PFSK-1 (cell line): ENCODE measurements around the gene ITGAL.

Experiments used
- FOXP2 ChIP-seq: optimal IDR thresholded peaks from 2 replicates; pipeline ENCODE3; 2011; ENCODE audit warnings: borderline replicate concordance, control low read depth, inconsistent platforms; ENCODE audit not compliant: insufficient read depth; ENCODE audit errors: extremely low read length, extremely low read depth
- POLR2AphosphoS5 ChIP-seq: IDR thresholded peaks from 2 replicates; pipeline ENCODE4 v1.6.1; 2012; ENCODE audit warnings: low read depth, mild to moderate bottlenecking, control low read depth, low read length, moderate library complexity
- SIN3A ChIP-seq: IDR thresholded peaks from 2 replicates; pipeline ENCODE4 v1.6.1; 2012; ENCODE audit warnings: mild to moderate bottlenecking, low read length, moderate library complexity, borderline replicate concordance; ENCODE audit not compliant: insufficient read depth
- TAF1 ChIP-seq: IDR thresholded peaks from 2 replicates; pipeline ENCODE4 v1.6.1; 2012; ENCODE audit warnings: low read length, control low read depth, borderline replicate concordance; ENCODE audit not compliant: insufficient read depth
- TF ChIP-seq, protein P1 (sequence below), 2 experiments: IDR thresholded peaks; 2 replicates each; pipeline versions ENCODE4 v1.6.1 to v1.8.0; 2011 to 2012; ENCODE audit warnings: low read depth in 2 of 2, low read length in 2 of 2, control low read depth in 1 of 2, inconsistent platforms in 1 of 2, mild to moderate bottlenecking in 1 of 2, moderate library complexity in 1 of 2; ENCODE audit not compliant: insufficient read depth in 1 of 2

ITGAL gene

DNA sequence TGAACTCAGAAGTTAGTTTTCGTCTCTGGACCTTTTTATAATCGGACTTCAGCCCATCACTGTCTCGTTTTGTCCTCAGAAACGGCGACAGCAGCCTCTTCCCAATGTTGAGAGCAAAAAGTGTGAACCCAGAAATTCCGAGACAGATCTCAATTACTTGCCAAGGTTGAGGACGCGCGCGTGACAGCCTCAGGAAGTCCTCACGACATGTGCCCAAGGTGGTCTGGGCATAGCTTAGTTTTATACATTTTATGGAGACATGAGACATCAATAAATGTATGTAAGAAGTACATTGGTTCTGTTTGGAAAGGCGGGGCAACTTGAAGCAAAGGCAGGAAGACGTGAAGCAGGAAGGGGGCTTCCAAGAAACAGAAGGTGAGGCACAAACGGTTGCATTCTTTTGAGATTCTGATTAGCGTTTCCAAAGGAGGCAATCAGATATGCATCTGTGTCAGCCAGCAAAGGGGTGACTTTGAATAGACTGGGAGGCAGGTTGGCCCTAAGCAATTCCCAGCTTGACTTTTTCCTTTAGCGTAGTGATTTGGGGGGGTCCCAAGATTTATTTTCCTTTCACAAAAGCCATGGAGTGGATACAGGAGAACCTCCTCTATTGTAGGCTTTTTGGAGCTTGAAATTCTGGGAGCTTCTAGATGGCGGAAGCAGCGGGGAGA is 62.7 kb downstream of the ITGAL start:
- TF ChIP-seq TAF1 (no peak), POLR2AphosphoS5 (no peak), FOXP2 (no peak), SIN3A (no peak)
- TF ChIP-seq, protein P1, sequence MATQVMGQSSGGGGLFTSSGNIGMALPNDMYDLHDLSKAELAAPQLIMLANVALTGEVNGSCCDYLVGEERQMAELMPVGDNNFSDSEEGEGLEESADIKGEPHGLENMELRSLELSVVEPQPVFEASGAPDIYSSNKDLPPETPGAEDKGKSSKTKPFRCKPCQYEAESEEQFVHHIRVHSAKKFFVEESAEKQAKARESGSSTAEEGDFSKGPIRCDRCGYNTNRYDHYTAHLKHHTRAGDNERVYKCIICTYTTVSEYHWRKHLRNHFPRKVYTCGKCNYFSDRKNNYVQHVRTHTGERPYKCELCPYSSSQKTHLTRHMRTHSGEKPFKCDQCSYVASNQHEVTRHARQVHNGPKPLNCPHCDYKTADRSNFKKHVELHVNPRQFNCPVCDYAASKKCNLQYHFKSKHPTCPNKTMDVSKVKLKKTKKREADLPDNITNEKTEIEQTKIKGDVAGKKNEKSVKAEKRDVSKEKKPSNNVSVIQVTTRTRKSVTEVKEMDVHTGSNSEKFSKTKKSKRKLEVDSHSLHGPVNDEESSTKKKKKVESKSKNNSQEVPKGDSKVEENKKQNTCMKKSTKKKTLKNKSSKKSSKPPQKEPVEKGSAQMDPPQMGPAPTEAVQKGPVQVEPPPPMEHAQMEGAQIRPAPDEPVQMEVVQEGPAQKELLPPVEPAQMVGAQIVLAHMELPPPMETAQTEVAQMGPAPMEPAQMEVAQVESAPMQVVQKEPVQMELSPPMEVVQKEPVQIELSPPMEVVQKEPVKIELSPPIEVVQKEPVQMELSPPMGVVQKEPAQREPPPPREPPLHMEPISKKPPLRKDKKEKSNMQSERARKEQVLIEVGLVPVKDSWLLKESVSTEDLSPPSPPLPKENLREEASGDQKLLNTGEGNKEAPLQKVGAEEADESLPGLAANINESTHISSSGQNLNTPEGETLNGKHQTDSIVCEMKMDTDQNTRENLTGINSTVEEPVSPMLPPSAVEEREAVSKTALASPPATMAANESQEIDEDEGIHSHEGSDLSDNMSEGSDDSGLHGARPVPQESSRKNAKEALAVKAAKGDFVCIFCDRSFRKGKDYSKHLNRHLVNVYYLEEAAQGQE (IDR thresholded peaks at IDR 0.05; ENCODE audit: insufficient read depth in 1 of 2, low read depth in 2 of 2, low read length in 2 of 2) = no peak

DNA sequence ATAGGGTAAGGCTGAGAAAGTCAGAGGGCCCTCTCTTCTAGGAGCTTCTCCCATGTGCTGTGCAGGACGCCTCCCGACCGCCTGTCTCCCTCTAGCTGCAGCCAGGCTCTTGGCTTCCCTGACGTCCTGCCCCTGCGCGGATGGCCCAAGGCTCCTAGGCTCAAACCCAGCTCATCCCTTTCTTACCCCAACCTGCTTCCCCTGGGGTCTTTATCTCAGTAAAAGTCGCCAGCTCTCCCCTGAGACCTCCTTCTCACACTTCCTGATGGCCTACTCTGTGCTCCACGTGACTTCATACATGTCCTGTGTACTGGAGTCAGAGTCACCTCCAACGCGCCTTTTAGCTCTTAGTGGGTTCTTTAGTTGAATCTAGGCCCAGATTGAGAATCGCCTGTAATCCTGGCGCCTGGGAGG is 63.2 kb downstream of the ITGAL start:
- TF ChIP-seq, protein P1 (IDR thresholded peaks at IDR 0.05; ENCODE audit: insufficient read depth in 1 of 2, low read depth in 2 of 2, low read length in 2 of 2) = no peak
- TF ChIP-seq FOXP2 (no peak), TAF1 (no peak), POLR2AphosphoS5 (no peak), SIN3A (no peak)

DNA sequence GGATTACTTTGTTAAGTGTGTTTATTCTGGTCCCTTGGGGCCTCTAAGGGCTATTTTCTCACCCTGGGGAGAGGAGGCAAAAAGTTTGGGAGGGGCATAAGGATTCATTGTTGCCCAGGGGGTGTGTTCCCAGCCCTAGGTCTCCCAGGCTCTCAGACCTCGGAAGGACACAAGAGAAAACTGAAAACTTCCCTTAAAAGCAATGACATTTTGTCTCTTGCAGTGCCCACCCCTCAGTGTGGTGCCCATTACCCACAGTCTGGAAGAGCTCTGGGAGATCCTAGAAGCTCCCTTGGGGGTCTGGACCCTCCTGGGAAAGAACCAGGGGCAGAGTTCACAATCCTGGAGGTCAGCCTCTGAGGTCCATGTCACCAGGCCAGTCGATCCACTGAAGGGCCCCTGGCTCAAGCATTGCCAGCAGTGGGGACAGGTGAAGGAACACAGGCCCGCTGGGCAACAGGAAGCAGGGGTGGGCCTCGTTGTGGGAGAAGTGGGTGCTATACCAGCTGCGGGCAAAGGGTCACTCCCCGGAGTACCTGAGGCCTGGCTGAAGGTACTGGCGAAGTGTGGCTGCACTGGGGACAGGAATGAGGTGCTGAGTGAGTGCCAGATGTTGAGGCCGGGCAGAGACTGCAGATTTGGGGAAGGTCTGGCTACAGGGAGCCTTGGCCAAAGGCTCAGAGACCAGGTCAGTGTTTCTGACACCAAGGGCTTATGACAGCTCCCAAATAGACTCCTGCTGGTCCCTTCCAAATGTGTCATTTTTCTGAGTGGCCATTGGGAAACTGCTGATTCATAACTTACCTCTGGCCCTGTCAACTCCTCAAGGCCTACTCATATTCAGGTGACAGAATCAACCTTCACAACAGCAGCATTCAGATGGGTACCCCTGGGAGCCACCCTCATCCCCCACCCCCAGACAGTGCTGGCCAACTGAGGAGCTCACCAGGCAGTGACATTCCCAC is 66.7 kb downstream of the ITGAL start:
- no peak for TF ChIP-seq FOXP2
- no peak for TF ChIP-seq POLR2AphosphoS5
- TF ChIP-seq SIN3A = no peak
- TF ChIP-seq, protein P1 (IDR thresholded peaks at IDR 0.05; ENCODE audit: insufficient read depth in 1 of 2, low read depth in 2 of 2, low read length in 2 of 2) = no peak
- no peak for TF ChIP-seq TAF1

DNA sequence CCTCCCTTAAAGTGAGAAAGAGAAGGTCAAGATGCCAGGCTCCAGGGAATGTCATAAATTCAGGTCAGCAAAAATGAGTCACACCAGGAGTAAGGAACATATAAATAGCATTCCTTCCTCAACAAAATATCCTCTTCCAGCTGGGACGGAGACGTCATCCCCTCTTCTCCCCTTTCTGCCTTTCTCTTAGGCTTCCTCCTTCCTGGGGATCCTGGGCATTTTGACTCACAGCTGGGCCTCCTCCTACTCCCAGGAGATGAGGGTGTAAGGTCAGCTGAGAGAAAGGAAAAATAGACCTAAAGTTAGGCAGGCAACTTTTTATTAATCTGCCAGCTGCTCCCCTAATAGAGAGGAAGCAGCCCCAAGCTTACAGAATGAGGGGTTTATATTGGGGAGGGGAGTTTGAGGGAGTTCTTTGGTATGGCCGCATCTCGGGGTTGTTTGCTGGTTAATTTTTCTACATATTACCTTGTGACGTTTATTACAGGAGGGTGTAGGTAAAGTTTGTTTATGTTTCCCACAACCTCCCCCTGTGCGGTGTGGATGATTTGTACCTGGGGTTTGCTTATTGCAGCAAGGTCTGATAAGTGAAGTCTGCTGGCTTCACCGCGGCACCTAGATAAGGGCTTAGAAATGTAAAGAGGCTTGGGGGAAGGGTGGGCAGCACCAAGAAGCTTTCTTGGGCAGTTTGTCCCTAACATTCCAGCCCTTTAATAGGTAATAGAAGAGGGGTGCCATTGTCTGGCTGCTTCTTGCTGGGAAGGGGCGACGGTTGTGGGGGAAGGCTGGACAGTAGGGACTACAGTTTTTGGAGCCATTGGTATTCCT is 69.2 kb downstream of the ITGAL start:
- TF ChIP-seq POLR2AphosphoS5 (no peak), TAF1 (no peak), FOXP2 (no peak), SIN3A (no peak)
- TF ChIP-seq, protein P1 (IDR thresholded peaks at IDR 0.05; ENCODE audit: insufficient read depth in 1 of 2, low read depth in 2 of 2, low read length in 2 of 2) = no peak
